Gastrocnemius medialis (tissue), 4 donors: ENCODE data around the gene CCDC92. TPM values are rescaled to one million over a fixed set of nuclear protein-coding genes. Genes with fewer than 3 reads are reported as not detected.

Source experiments
- ATAC-seq, 2 donors: fragments of 150-250 bp; one replicate each; pipeline ENCODE4 v1.9.1; 2016
- DNase-seq, 2 donors: peaks; one replicate each; pipeline ENCODE4 v3.0.0-alpha.2; 2019
- H3K27ac ChIP-seq, 4 donors: fragments of 200-600 bp; sonication (generic); 1 replicate in 1 of 4; 2 replicates in 3 of 4; pipeline ENCODE4 v1.5.1; 2016 to 2018; ENCODE audit warnings: mild to moderate bottlenecking in 2 of 4, moderate library complexity in 1 of 4
- H3K27me3 ChIP-seq, 3 donors: fragments of 200-600 bp; sonication (generic) in 2 of 3; 1 replicate in 1 of 3; 2 replicates in 2 of 3; pipeline versions ENCODE4 v1.5.1 to v1.6.0; 2016 to 2019; ENCODE audit warnings: mild to moderate bottlenecking in 1 of 3, moderate library complexity in 1 of 3
- H3K36me3 ChIP-seq, 2 donors: fragments of 200-600 bp; sonication (generic) in 1 of 2; one replicate each; pipeline ENCODE4 v1.5.1; 2017 to 2018
- H3K4me1 ChIP-seq, 2 donors: fragments of 200-600 bp; sonication (generic) in 1 of 2; one replicate each; pipeline ENCODE4 v1.5.1; 2016 to 2017; ENCODE audit warnings: mild to moderate bottlenecking in 2 of 2
- H3K4me3 ChIP-seq, 4 donors: fragments of 200-600 bp; sonication (generic) in 3 of 4; 1 replicate in 1 of 4; 2 replicates in 3 of 4; pipeline ENCODE4 v1.5.1; 2016 to 2019; ENCODE audit warnings: mild to moderate bottlenecking in 2 of 4
- H3K9me3 ChIP-seq, 3 donors: fragments of 200-600 bp; sonication (generic) in 2 of 3; 1 replicate in 1 of 3; 2 replicates in 2 of 3; pipeline ENCODE4 v1.5.1; 2016 to 2019
- POLR2A ChIP-seq, 2 donors: fragments of 450-650 bp; IDR thresholded peaks; one replicate each; pipeline ENCODE4 v1.6.1; 2017; ENCODE audit warnings: antibody characterized with exemption in 2 of 2, mild to moderate bottlenecking in 2 of 2, moderate library complexity in 2 of 2
- in situ Hi-C, 4 donors: fragments of 200-750 bp; cut with MboI; loops; one replicate each; pipeline versions ENCODE4 v1.15.0 to v1.8.0; 2017; ENCODE audit warnings: low sequenced_read_pairs in 4 of 4
- intact Hi-C: fragments of 100-400 bp; cut with DNase I; formaldehyde crosslinking; loops from one replicate; pipeline ENCODE4 v1.15.1; 2023; ENCODE audit warnings: low total_unique reads
- total RNA-seq, 4 donors: library from RNA; depleted of rRNA; stranded (reverse); fragments of >200 nt; gene quantifications; one replicate each; pipeline versions ENCODE4 v1.1.0 to v1.2.3, GENCODE V29; 2016
- TF ChIP-seq, protein P1 (sequence below), 5 experiments: fragments of 450-650 bp in 3 of 5; fragments of 200-600 bp in 2 of 5; sonication (generic) in 2 of 5; IDR thresholded peaks in 4 of 5; conservative IDR thresholded peaks in 1 of 5; 1 replicate in 4 of 5; 2 replicates in 1 of 5; pipeline ENCODE4 v1.5.1; 2016 to 2019; ENCODE audit warnings: antibody characterized with exemption in 5 of 5, mild to moderate bottlenecking in 3 of 5, moderate library complexity in 3 of 5

CCDC92 gene
- total RNA-seq, 4 donors from 2014 or later: 21.1 to 29.1 (median 23.7) TPM

DNA sequence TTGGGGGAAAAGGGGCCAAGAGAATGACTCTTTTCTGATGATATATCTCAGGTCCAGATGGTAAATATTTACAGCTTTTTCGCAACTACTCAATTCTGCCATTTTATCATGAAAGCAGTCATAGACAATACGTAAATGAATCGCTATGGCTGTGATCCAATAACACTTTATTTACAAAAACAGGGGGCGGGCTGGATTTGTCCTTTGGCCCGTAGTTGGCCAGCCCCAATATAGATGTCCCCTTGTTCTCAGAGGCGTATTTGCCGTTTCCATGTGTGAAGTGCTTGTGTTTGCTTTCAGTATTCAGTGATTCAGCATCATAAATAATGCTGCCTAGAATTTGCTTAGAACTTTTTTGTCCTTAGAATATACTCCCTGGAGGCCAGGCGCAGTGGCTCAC is 77.2 kb downstream of the CCDC92 start:
- DNase-seq: no peak
- Histone ChIP-seq H3K9me3 (no peaks in the 10 kb centered on the region), H3K4me3 (no peak overlapping the region), H3K4me1 (no peaks in the 10 kb centered on the region), H3K27ac (no peak overlapping the region), H3K36me3 (no peaks in the 10 kb centered on the region), H3K27me3 (peaks cover 0 to 20% (median 6%) of the 10 kb centered on the region in 3 donors)
- intact Hi-C loops: no loop called here
- ATAC-seq: no peak
- in situ Hi-C loops: no loop called here
- TF ChIP-seq, protein P1, sequence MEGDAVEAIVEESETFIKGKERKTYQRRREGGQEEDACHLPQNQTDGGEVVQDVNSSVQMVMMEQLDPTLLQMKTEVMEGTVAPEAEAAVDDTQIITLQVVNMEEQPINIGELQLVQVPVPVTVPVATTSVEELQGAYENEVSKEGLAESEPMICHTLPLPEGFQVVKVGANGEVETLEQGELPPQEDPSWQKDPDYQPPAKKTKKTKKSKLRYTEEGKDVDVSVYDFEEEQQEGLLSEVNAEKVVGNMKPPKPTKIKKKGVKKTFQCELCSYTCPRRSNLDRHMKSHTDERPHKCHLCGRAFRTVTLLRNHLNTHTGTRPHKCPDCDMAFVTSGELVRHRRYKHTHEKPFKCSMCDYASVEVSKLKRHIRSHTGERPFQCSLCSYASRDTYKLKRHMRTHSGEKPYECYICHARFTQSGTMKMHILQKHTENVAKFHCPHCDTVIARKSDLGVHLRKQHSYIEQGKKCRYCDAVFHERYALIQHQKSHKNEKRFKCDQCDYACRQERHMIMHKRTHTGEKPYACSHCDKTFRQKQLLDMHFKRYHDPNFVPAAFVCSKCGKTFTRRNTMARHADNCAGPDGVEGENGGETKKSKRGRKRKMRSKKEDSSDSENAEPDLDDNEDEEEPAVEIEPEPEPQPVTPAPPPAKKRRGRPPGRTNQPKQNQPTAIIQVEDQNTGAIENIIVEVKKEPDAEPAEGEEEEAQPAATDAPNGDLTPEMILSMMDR (IDR thresholded peaks at IDR 0.05 in 4 of 5, conservative IDR thresholded peaks at IDR 0.05 in 1 of 5): no peak
- no peak for TF ChIP-seq POLR2A (IDR thresholded peaks at IDR 0.05)

DNA sequence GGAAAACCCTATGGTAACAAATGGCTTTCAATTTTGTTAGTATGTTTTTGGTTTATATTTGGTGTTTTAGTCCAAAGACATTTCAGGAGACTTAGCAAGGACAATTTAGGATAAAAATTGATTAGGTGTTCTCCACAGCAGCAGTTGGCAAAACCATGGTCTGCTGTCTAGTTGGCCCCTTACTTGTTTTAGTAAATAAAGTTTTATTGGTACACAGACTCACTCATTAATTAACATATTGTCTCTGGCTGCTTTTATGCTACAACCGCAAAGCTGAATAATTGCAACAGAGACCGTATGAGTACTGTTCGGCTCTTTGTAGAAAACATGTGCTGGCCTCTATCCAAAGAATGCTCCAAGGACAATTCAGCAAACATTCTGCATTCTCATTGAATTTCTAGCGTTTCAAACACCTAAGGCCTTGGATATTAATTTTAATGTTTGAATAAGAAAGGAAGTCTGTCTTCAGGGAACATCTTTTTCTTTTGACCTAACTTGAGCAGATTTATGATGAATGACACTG is 77.7 kb downstream of the CCDC92 start:
- H3K4me3 ChIP-seq: no peak overlapping the region
- TF ChIP-seq, protein P1 (IDR thresholded peaks at IDR 0.05 in 4 of 5, conservative IDR thresholded peaks at IDR 0.05 in 1 of 5): no peak
- no peak for TF ChIP-seq POLR2A (IDR thresholded peaks at IDR 0.05)
- ATAC-seq (no peak), DNase-seq (no peak)
- intact Hi-C loops (no loop called here), in situ Hi-C loops (no loop called here)
- H3K27me3 ChIP-seq: peaks cover 0 to 20% (median 6%) of the 10 kb centered on the region in 3 donors
- H3K4me1 ChIP-seq: no peaks in the 10 kb centered on the region
- H3K27ac ChIP-seq: no peak overlapping the region
- no peaks in the 10 kb centered on the region for H3K36me3 ChIP-seq
- no peaks in the 10 kb centered on the region for H3K9me3 ChIP-seq

DNA sequence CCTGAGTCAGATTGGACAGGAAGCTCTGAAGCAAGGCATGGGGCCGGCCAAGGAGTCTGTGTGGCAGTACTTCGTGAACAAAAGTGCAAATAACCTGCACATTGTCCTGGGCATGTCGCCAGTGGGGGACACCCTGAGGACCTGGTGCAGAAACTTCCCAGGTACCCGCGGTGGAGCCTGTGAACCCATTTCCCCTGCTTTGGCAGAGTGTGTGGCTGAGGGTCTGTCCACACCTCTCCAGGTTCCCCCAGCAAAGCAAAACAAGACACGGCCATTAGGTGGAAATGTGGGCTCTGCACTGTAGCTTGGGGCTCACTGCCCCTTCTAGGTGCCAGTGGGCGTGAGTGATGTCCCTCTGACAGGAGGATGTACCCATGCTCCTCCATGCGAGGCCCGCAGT is 79.4 kb downstream of the CCDC92 start:
- in situ Hi-C loops (no loop called here), intact Hi-C loops (no loop called here)
- TF ChIP-seq, protein P1 (IDR thresholded peaks at IDR 0.05 in 4 of 5, conservative IDR thresholded peaks at IDR 0.05 in 1 of 5): no peak
- no peak for TF ChIP-seq POLR2A (IDR thresholded peaks at IDR 0.05)

DNA sequence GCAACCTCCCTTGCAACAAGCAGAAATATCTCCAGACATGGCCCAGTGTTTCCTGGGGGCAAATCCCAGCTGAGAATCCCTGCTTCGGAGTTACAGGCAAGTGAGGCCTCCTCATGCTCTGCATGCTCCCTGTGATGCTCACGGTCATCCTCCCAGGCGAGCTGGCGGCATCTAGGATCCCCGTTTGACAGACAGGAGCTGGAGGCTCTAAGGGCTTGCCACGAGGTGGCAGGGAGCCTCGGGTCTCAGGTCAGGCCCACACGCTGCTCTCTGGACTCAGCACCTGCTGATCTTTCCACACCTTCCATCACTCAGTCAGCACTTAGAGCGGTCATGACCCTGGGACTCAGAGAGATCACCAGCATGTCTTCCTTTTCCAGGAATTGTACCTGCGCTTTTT is 79.8 kb downstream of the CCDC92 start:
- TF ChIP-seq POLR2A (IDR thresholded peaks at IDR 0.05): no peak
- TF ChIP-seq, protein P1 (IDR thresholded peaks at IDR 0.05 in 4 of 5, conservative IDR thresholded peaks at IDR 0.05 in 1 of 5): no peak
- H3K4me1 ChIP-seq: no peaks in the 10 kb centered on the region
- no peaks in the 10 kb centered on the region for H3K36me3 ChIP-seq
- H3K9me3 ChIP-seq: no peaks in the 10 kb centered on the region
- H3K27ac ChIP-seq: no peak overlapping the region
- in situ Hi-C loops (no loop called here), intact Hi-C loops (no loop called here)
- no peak for DNase-seq
- ATAC-seq: no peak
- H3K4me3 ChIP-seq: no peak overlapping the region
- peaks cover 0 to 13% (median 9%) of the 10 kb centered on the region in 3 donors for H3K27me3 ChIP-seq

More for the DNA sequence above, 79.4 kb downstream of the CCDC92 start:
- H3K4me3 ChIP-seq: no peak overlapping the region
- H3K27ac ChIP-seq: no peak overlapping the region
- no peaks in the 10 kb centered on the region for H3K4me1 ChIP-seq
- peaks cover 0 to 13% (median 7%) of the 10 kb centered on the region in 3 donors for H3K27me3 ChIP-seq
- ATAC-seq (no peak), DNase-seq (no peak)
- no peaks in the 10 kb centered on the region for H3K36me3 ChIP-seq
- no peaks in the 10 kb centered on the region for H3K9me3 ChIP-seq

DNA sequence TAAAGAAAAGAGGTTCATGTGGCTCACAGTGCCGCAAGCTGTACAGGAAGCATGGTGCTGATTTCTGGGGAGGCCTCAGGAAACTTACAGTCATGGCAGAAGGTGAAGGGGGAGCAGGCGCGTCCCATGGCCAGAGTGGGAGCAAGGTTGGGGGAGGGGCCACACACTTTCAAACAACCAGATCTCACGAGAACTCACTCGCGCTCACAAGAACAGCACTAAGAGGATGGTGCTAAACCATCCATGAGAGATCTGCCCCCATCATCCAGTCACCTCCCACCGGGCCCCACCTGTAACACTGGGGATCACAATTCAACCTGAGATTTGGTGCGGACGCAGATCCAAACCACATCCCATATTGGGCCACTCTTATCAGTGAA is 80.5 kb downstream of the CCDC92 start:
- no peaks in the 10 kb centered on the region for H3K36me3 ChIP-seq
- in situ Hi-C loops (no loop called here), intact Hi-C loops (no loop called here)
- no peaks in the 10 kb centered on the region for H3K9me3 ChIP-seq
- peaks cover 0 to 14% (median 7%) of the 10 kb centered on the region in 3 donors for H3K27me3 ChIP-seq
- DNase-seq (no peak), ATAC-seq (no peak)
- H3K4me1 ChIP-seq: no peaks in the 10 kb centered on the region
- TF ChIP-seq, protein P1 (IDR thresholded peaks at IDR 0.05 in 4 of 5, conservative IDR thresholded peaks at IDR 0.05 in 1 of 5): no peak
- no peak for TF ChIP-seq POLR2A (IDR thresholded peaks at IDR 0.05)
- no peak overlapping the region for H3K27ac ChIP-seq
- no peak overlapping the region for H3K4me3 ChIP-seq
